ENCODE data around the gene E4F1.

DNA sequence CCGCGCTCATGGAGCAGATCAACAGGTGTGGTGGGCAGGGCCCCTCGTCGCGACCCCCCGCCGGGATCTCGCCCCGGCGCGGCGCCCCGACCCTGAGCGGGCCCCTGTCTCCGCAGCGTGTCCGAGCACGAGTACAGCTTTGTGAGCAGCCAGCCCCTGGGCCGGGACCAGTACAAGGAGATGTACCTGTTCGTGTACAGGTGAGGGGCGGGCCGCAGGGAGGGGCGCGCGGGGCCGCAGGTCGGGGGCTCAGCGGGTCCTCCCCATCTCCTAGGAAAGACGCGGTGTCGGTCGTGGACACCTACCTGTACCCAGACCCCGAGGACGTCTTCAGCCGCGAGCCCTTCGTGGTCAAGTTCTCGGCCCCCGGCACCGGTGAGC, 13.7 kb downstream of the E4F1 start:
- TF ChIP-seq, protein P1, sequence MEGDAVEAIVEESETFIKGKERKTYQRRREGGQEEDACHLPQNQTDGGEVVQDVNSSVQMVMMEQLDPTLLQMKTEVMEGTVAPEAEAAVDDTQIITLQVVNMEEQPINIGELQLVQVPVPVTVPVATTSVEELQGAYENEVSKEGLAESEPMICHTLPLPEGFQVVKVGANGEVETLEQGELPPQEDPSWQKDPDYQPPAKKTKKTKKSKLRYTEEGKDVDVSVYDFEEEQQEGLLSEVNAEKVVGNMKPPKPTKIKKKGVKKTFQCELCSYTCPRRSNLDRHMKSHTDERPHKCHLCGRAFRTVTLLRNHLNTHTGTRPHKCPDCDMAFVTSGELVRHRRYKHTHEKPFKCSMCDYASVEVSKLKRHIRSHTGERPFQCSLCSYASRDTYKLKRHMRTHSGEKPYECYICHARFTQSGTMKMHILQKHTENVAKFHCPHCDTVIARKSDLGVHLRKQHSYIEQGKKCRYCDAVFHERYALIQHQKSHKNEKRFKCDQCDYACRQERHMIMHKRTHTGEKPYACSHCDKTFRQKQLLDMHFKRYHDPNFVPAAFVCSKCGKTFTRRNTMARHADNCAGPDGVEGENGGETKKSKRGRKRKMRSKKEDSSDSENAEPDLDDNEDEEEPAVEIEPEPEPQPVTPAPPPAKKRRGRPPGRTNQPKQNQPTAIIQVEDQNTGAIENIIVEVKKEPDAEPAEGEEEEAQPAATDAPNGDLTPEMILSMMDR (IDR thresholded peaks at IDR 0.05; ENCODE audit: poor library complexity), result no peak
- TF ChIP-seq EZH2 (IDR thresholded peaks at IDR 0.05; ENCODE audit: borderline replicate concordance), result peak; percentile 80
